ENCODE results near the gene FNIP2. TPM values are rescaled to one million over a fixed set of nuclear protein-coding genes. Genes with fewer than 3 reads are reported as not detected.
"Not testable (repeated sequence)": the region's sequence is repeated elsewhere in the genome, so short reads cannot be mapped to it uniquely, and the experiment has no call there.

The FNIP2 gene
- total RNA-seq, 1 donor from 2014 or later: 18.5 TPM

GRCh38 chr4:158875455-158875854 lies 106.6 kb downstream of the FNIP2 start:
- DNase-seq (ENCODE audit: low read depth) (no peak), FAIRE-seq (no peak)
- Histone ChIP-seq H3K27me3 (ENCODE audit: insufficient read depth, low read length) (no peaks in the 10 kb centered on the region), H3K4me1 (ENCODE audit: insufficient read depth, low read length) (peaks cover 16% of the 10 kb centered on the region), H3K4me3 (ENCODE audit: insufficient read depth, low read depth, low read length) (no peak overlapping the region), H3K79me2 (ENCODE audit: insufficient read depth, low read length) (no peaks in the 10 kb centered on the region), H3K4me2 (ENCODE audit: low read length) (no peak overlapping the region), H3K36me3 (ENCODE audit: insufficient read depth, low read length) (no peaks in the 10 kb centered on the region), H2AFZ (ENCODE audit: low read depth, low read length) (no peak overlapping the region), H3K27ac (ENCODE audit: low read depth, low read length) (no peak overlapping the region), H3K9ac (ENCODE audit: low read length) (no peak overlapping the region), H3K9me3 (ENCODE audit: insufficient read depth, low read depth, low read length) (no peaks in the 10 kb centered on the region), H4K20me1 (ENCODE audit: insufficient read depth, low read length) (no peaks in the 10 kb centered on the region)
- Mint-ChIP-seq H3K36me3 (ENCODE audit: low read depth, unreplicated experiment) (peaks cover 8% of the 10 kb centered on the region), H3K27me3 (ENCODE audit: low read depth, unreplicated experiment) (no peaks in the 10 kb centered on the region), H3K4me1 (ENCODE audit: low read depth, unreplicated experiment) (peaks cover 14% of the 10 kb centered on the region), H3K4me3 (ENCODE audit: unreplicated experiment) (no peak overlapping the region), H3K9me3 (ENCODE audit: unreplicated experiment) (no peaks in the 10 kb centered on the region), H3K27ac (ENCODE audit: unreplicated experiment) (no peak overlapping the region)
- TF ChIP-seq CTCF (IDR thresholded peaks at IDR 0.05; ENCODE audit: insufficient read depth, low read depth, low read length) (no peak), EZH2 (IDR thresholded peaks at IDR 0.05; ENCODE audit: insufficient read depth, low read length) (no peak)

GRCh38 chr4:158877069-158877468 lies 108.2 kb downstream of the FNIP2 start:
- H3K4me2 ChIP-seq (ENCODE audit: low read length): no peak overlapping the region
- no peaks in the 10 kb centered on the region for H3K79me2 ChIP-seq (ENCODE audit: insufficient read depth, low read length)
- H4K20me1 ChIP-seq (ENCODE audit: insufficient read depth, low read length): no peaks in the 10 kb centered on the region
- Mint-ChIP-seq H3K27ac (ENCODE audit: unreplicated experiment) (no peak overlapping the region), H3K36me3 (ENCODE audit: low read depth, unreplicated experiment) (peaks cover 9% of the 10 kb centered on the region), H3K27me3 (ENCODE audit: low read depth, unreplicated experiment) (no peaks in the 10 kb centered on the region), H3K4me3 (ENCODE audit: unreplicated experiment) (no peak overlapping the region), H3K4me1 (ENCODE audit: low read depth, unreplicated experiment) (peaks cover 13% of the 10 kb centered on the region), H3K9me3 (ENCODE audit: unreplicated experiment) (no peaks in the 10 kb centered on the region)
- H3K36me3 ChIP-seq (ENCODE audit: insufficient read depth, low read length): no peaks in the 10 kb centered on the region
- no peaks in the 10 kb centered on the region for H3K27me3 ChIP-seq (ENCODE audit: insufficient read depth, low read length)
- H3K27ac ChIP-seq (ENCODE audit: low read depth, low read length): no peak overlapping the region
- peaks cover 16% of the 10 kb centered on the region for H3K4me1 ChIP-seq (ENCODE audit: insufficient read depth, low read length)
- no peaks in the 10 kb centered on the region for H3K9me3 ChIP-seq (ENCODE audit: insufficient read depth, low read depth, low read length)
- no peak overlapping the region for H3K9ac ChIP-seq (ENCODE audit: low read length)
- TF ChIP-seq CTCF (IDR thresholded peaks at IDR 0.05; ENCODE audit: insufficient read depth, low read depth, low read length) (no peak), EZH2 (IDR thresholded peaks at IDR 0.05; ENCODE audit: insufficient read depth, low read length) (no peak)
- no peak for FAIRE-seq
- H3K4me3 ChIP-seq (ENCODE audit: insufficient read depth, low read depth, low read length): no peak overlapping the region
- H2AFZ ChIP-seq (ENCODE audit: low read depth, low read length): no peak overlapping the region
- no peak for DNase-seq (ENCODE audit: low read depth)

GRCh38 chr4:158882142-158882541 lies 113.3 kb downstream of the FNIP2 start:
- H3K9me3 ChIP-seq (ENCODE audit: insufficient read depth, low read depth, low read length); H3K27me3 ChIP-seq (ENCODE audit: insufficient read depth, low read length); H4K20me1 ChIP-seq (ENCODE audit: insufficient read depth, low read length); DNase-seq (ENCODE audit: low read depth); H3K4me1 Mint-ChIP-seq (ENCODE audit: low read depth, unreplicated experiment); H3K4me2 ChIP-seq (ENCODE audit: low read length); H2AFZ ChIP-seq (ENCODE audit: low read depth, low read length); H3K9ac ChIP-seq (ENCODE audit: low read length); H3K79me2 ChIP-seq (ENCODE audit: insufficient read depth, low read length); FAIRE-seq; H3K36me3 ChIP-seq (ENCODE audit: insufficient read depth, low read length); H3K4me3 ChIP-seq (ENCODE audit: insufficient read depth, low read depth, low read length); H3K4me3 Mint-ChIP-seq (ENCODE audit: unreplicated experiment); H3K27ac ChIP-seq (ENCODE audit: low read depth, low read length); H3K27ac Mint-ChIP-seq (ENCODE audit: unreplicated experiment); H3K9me3 Mint-ChIP-seq (ENCODE audit: unreplicated experiment); H3K4me1 ChIP-seq (ENCODE audit: insufficient read depth, low read length); H3K27me3 Mint-ChIP-seq (ENCODE audit: low read depth, unreplicated experiment): not testable (repeated sequence)
- peaks cover 20% of the 10 kb centered on the region for H3K36me3 Mint-ChIP-seq (ENCODE audit: low read depth, unreplicated experiment)
